GM23248 (cell line): ENCODE results near the gene MEF2A. TPM values are rescaled to one million over a fixed set of nuclear protein-coding genes. Genes with fewer than 3 reads are reported as not detected.

ENCODE experiments used
- DNase-seq: peaks from one replicate; pipeline ENCODE4 v3.0.0-alpha.2; 2015
- H2AFZ ChIP-seq: fragments of 200-600 bp; sonication (generic); 2 replicates; pipeline ENCODE4 v1.6.1; 2016; ENCODE audit warnings: antibody characterized with exemption
- H3F3A ChIP-seq: fragments of 200-600 bp; sonication (generic); 2 replicates; pipeline ENCODE4 v1.6.1; 2016; ENCODE audit warnings: mild to moderate bottlenecking, antibody characterized with exemption, mixed run types; ENCODE audit not compliant: insufficient read depth
- H3K27ac ChIP-seq: fragments of 200-600 bp; sonication (generic); 2 replicates; pipeline ENCODE4 v1.5.1; 2016; ENCODE audit warnings: mild to moderate bottlenecking
- H3K27me3 ChIP-seq: fragments of 200-600 bp; sonication (generic); replicated peaks from 2 replicates; pipeline ENCODE4 v1.6.1; 2016; ENCODE audit warnings: mild to moderate bottlenecking; ENCODE audit not compliant: insufficient read depth
- H3K36me3 ChIP-seq: fragments of 200-600 bp; sonication (generic); 2 replicates; pipeline ENCODE4 v1.6.1; 2016; ENCODE audit warnings: low read depth, mild to moderate bottlenecking
- H3K4me1 ChIP-seq: fragments of 200-600 bp; sonication (generic); 2 replicates; pipeline ENCODE4 v1.6.1; 2016; ENCODE audit warnings: mild to moderate bottlenecking; ENCODE audit not compliant: insufficient read depth
- H3K4me2 ChIP-seq: fragments of 200-600 bp; sonication (generic); one replicate; pipeline ENCODE4 v1.6.1; 2016; ENCODE audit warnings: mild to moderate bottlenecking; ENCODE audit not compliant: unreplicated experiment
- H3K4me3 ChIP-seq: fragments of 200-600 bp; sonication (generic); 2 replicates; pipeline ENCODE4 v1.5.1; 2016; ENCODE audit warnings: mild to moderate bottlenecking
- H3K79me2 ChIP-seq: fragments of 200-600 bp; sonication (generic); 2 replicates; pipeline ENCODE4 v1.6.1; 2016; ENCODE audit warnings: mild to moderate bottlenecking; ENCODE audit not compliant: insufficient read depth
- H3K9ac ChIP-seq: fragments of 200-600 bp; sonication (generic); 2 replicates; pipeline ENCODE4 v1.6.1; 2016; ENCODE audit warnings: mild to moderate bottlenecking
- H3K9me2 ChIP-seq: fragments of 200-600 bp; sonication (generic); 2 replicates; pipeline ENCODE4 v1.6.1; 2016; ENCODE audit warnings: mixed run types, mild to moderate bottlenecking, moderate library complexity; ENCODE audit not compliant: insufficient read depth
- H3K9me3 ChIP-seq: fragments of 200-600 bp; sonication (generic); one replicate; pipeline ENCODE4 v1.6.1; 2017; ENCODE audit warnings: low read depth
- H4K20me1 ChIP-seq: fragments of 200-600 bp; sonication (generic); 2 replicates; pipeline ENCODE4 v1.6.0; 2016; ENCODE audit not compliant: insufficient read depth
- EZH2 ChIP-seq: fragments of 200-600 bp; sonication (generic); IDR thresholded peaks from 2 replicates; pipeline ENCODE4 v1.6.1; 2018; ENCODE audit warnings: antibody characterized with exemption, mild to moderate bottlenecking; ENCODE audit not compliant: insufficient read depth, poor library complexity, severe bottlenecking
- EZH2phosphoT487 ChIP-seq: fragments of 200-600 bp; sonication (generic); IDR thresholded peaks from 2 replicates; pipeline ENCODE4 v1.6.1; 2018; ENCODE audit warnings: antibody characterized with exemption, moderate library complexity, mild to moderate bottlenecking, low read depth; ENCODE audit not compliant: insufficient read depth
- WGBS, 2 experiments: methylation state at CpG; one replicate each; pipeline ENCODE4 v1.1.6; 2015 to 2017; ENCODE audit warnings: low lambda C conversion rate in 2 of 2, low coverage in 1 of 2; ENCODE audit errors: missing lambda C conversion rate in 2 of 2; 5-methylcytosine and 5-hydroxymethylcytosine counted together
- in situ Hi-C: fragments of 300-500 bp; cut with MboI; formaldehyde crosslinking; loops from 2 replicates; pipeline ENCODE4 v1.15.0; 2020
- polyA plus RNA-seq: library from polyadenylated mRNA; unstranded; fragments of >200 nt; fragmentation: Nextera tagmentation; extraction: Ambion mirVana; gene quantifications from 2 replicates; pipeline ENCODE4 v1.2.1, GENCODE V29; 2016
- total RNA-seq: library from RNA; depleted of rRNA; stranded (reverse); fragments of >200 nt; shearing (Covaris generic); gene quantifications from 2 replicates; pipeline ENCODE4 v1.2.3, GENCODE V29; 2014

Gene MEF2A
- total and polyA plus RNA-seq, 2 experiments from 2014 or later, result 24.3 to 37.8 TPM

DNA sequence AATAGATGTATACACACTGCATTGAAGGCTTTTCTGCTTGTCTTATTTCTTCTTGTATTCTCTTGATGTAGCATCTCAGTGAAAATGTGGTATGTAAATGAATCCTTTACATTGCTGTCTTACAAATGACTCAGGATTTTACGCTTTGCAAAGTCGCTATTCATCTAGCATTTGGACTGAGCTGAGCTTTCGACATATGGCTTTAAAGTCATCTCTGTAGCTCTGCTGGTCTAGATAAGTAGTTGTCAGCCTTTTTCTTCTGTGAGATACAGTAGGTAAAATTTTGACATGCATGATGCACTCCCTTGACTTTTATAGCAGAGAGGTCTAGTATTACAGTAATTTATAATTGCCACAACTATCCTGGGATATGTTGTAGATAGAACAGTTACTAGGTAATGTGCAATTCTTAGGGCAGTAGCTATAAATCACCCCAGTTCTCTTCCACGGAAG, 16.8 kb downstream of the MEF2A start:
- peaks cover 20% of the 10 kb centered on the region; the same call in 1 of the 2 replicates for H4K20me1 ChIP-seq
- H3K9ac ChIP-seq, result no peak overlapping the region
- no peak overlapping the region for H3K4me2 ChIP-seq
- no peak overlapping the region for H3K27ac ChIP-seq
- H3K4me1 ChIP-seq, result peaks cover 23% of the 10 kb centered on the region
- no peaks in the 10 kb centered on the region for H3K9me2 ChIP-seq
- no peak for DNase-seq
- peaks cover 100% of the 10 kb centered on the region for H3K79me2 ChIP-seq
- no peak overlapping the region for H2AFZ ChIP-seq
- in situ Hi-C loops, result no loop called here
- H3K27me3 ChIP-seq, result no peaks in the 10 kb centered on the region
- TF ChIP-seq EZH2phosphoT487 (no peak), EZH2 (no peak)
- H3K9me3 ChIP-seq, result no peaks in the 10 kb centered on the region
- peaks cover 30% of the 10 kb centered on the region for H3F3A ChIP-seq
- WGBS, 2 experiments, result 67 to 71% methylated on average over 4 of the region's 4 CpGs
- H3K4me3 ChIP-seq, result no peak overlapping the region
- no peaks in the 10 kb centered on the region for H3K36me3 ChIP-seq

DNA sequence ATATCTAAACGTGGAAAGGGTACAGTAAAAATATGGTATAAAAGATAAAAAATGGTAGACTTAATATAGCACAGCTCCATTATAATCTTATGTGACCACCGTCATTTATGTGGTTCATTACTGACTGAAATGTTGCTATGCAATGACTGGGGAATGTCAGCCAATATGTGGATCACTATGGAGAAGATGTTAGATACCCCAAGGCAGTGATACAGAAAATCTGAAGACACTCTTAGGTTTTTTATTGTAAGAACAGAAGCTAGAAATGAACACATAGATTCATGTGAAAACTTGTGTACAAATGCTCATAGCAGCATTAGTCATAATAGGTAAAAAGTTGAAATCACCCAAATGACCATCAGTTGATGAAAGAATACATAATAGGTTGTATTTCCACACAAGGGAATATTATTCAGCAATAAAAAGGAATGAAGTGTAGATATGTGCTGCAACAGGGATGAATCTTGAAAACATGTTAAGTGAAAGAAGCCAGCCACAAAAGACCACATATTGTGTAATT, 18.4 kb downstream of the MEF2A start:
- no peak overlapping the region for H3K4me2 ChIP-seq
- in situ Hi-C loops, result no loop called here
- H3K36me3 ChIP-seq, result no peaks in the 10 kb centered on the region
- H3K27me3 ChIP-seq, result no peaks in the 10 kb centered on the region
- TF ChIP-seq EZH2 (no peak), EZH2phosphoT487 (no peak)
- H3F3A ChIP-seq, result peaks cover 19% of the 10 kb centered on the region
- peaks cover 20% of the 10 kb centered on the region for H3K4me1 ChIP-seq
- no peaks in the 10 kb centered on the region for H3K9me2 ChIP-seq
- H3K9me3 ChIP-seq, result no peaks in the 10 kb centered on the region
- H4K20me1 ChIP-seq, result peaks cover 29% of the 10 kb centered on the region; the same call in 1 of the 2 replicates
- no peak overlapping the region for H3K9ac ChIP-seq
- H3K27ac ChIP-seq, result no peak overlapping the region
- DNase-seq, result no peak
- H3K4me3 ChIP-seq, result no peak overlapping the region
- 61% methylated on average over 2 of the region's 2 CpGs for WGBS, 2 experiments
- H3K79me2 ChIP-seq, result peaks cover 100% of the 10 kb centered on the region
- H2AFZ ChIP-seq, result no peak overlapping the region

DNA sequence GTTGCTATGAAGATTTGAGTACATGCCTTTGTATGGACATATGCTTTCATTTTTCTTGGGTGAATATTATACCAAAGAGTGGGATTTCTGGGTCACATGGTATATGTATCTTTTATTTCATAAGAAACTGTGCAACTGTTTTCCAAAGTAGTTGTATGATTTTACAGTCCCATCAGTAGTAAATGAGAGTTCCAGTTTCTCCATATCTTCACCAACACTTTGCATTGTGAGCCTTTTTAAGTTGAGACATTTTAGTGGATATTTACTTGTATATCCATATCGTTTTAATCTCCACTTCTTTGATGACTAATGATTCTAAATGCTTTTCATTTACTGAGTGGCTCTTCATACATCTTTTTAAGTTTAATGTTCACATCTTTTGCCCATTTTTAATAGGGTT, 20.3 kb downstream of the MEF2A start:
- WGBS, 2 experiments, result 34 to 60% methylated on average over 1 of the region's 1 CpG
- H4K20me1 ChIP-seq, result peaks cover 29% of the 10 kb centered on the region
- no peak overlapping the region for H2AFZ ChIP-seq
- no peak overlapping the region for H3K4me2 ChIP-seq
- H3K27ac ChIP-seq, result no peak overlapping the region
- in situ Hi-C loops, result no loop called here
- no peak overlapping the region for H3K4me3 ChIP-seq
- no peaks in the 10 kb centered on the region; the same call in 1 of the 2 replicates for H3K4me1 ChIP-seq
- TF ChIP-seq EZH2phosphoT487, result no peak
- no peak for TF ChIP-seq EZH2
- no peak for DNase-seq
- H3K36me3 ChIP-seq, result no peaks in the 10 kb centered on the region
- no peaks in the 10 kb centered on the region for H3K27me3 ChIP-seq
- H3K9me2 ChIP-seq, result no peaks in the 10 kb centered on the region
- no peak overlapping the region for H3K9ac ChIP-seq
- peaks cover 100% of the 10 kb centered on the region for H3K79me2 ChIP-seq
- H3F3A ChIP-seq, result 0 out of 2 replicates have a peak, but pooled peaks cover 4% of the 10 kb centered on the region
- H3K9me3 ChIP-seq, result no peaks in the 10 kb centered on the region

DNA sequence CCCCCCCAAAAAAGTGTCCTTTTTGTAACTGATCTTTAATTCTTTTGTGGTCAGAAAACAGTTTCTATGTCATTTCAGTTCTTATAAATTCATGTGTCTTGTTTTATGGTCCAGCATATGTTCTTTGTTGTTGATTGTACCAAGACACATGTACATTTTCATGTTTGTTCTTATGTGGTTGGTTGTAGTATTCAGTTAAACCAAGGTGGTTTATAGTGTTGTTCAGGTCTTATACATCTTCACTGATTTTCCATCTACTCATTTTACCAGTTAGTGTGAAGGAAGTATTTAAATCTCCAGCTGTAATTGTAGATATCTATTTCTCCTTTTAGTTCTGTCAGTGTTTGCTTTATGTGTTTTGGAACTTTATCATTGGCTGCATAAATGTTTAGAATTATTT, 24.0 kb downstream of the MEF2A start:
- Histone ChIP-seq H4K20me1 (peaks cover 21% of the 10 kb centered on the region), H3K79me2 (peaks cover 100% of the 10 kb centered on the region), H3K36me3 (no peaks in the 10 kb centered on the region), H3K9me2 (no peaks in the 10 kb centered on the region), H3K4me3 (no peak overlapping the region), H3F3A (peaks cover 11% of the 10 kb centered on the region; the same call in 1 of the 2 replicates), H3K27ac (no peak overlapping the region), H3K4me1 (peaks cover 10% of the 10 kb centered on the region; the same call in 1 of the 2 replicates), H3K4me2 (no peak overlapping the region), H2AFZ (no peak overlapping the region), H3K9me3 (no peaks in the 10 kb centered on the region), H3K27me3 (no peaks in the 10 kb centered on the region), H3K9ac (no peak overlapping the region)
- no peak for TF ChIP-seq EZH2phosphoT487
- TF ChIP-seq EZH2, result no peak
- in situ Hi-C loops, result no loop called here
- DNase-seq, result no peak
